Measurements from ENCODE around the gene KCNQ1.

The KCNQ1 gene

GRCh38 chr11:2793701-2794045, 348.9 kb downstream of the KCNQ1 start:
- no peak for DNase-seq (ENCODE audit: low read depth, low spot score)

GRCh38 chr11:2794046-2794967, 349.5 kb downstream of the KCNQ1 start:
- DNase-seq (ENCODE audit: low read depth, low spot score), result no peak

DNA sequence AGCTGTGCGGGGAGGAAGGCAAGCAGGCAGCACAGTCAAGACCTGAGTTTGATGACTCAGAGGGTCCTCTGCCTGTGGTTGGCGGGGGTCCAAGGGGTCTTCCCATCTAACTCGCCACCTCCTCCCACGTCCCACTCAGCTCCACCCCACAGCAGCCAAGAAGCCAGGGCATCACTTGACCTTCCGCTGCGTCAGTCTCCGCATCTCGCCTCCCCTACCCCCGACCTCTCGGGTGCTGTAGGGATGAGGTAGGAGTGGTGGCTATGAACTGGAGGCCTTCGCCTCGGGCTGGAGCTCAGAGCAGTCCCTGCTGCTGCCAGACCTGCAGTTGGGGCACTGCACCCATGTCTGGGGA, 350.1 kb downstream of the KCNQ1 start:
- DNase-seq (ENCODE audit: low read depth, low spot score), result no peak

- no peak for DNase-seq (ENCODE audit: low read depth, low spot score)
These were observed 350.7 kb downstream of the KCNQ1 start for GRCh38 chr11:2795491-2795991.

- no peak for DNase-seq (ENCODE audit: low read depth, low spot score)
These were observed 351.3 kb downstream of the KCNQ1 start for GRCh38 chr11:2796091-2796490.

GRCh38 chr11:2796508-2797113, 351.8 kb downstream of the KCNQ1 start:
- no peak for DNase-seq (ENCODE audit: low read depth, low spot score)

- DNase-seq (ENCODE audit: low read depth, low spot score), result no peak
These were observed 352.4 kb downstream of the KCNQ1 start for GRCh38 chr11:2797121-2797711.

GRCh38 chr11:2797741-2798361, 353.0 kb downstream of the KCNQ1 start:
- DNase-seq (ENCODE audit: low read depth, low spot score), result no peak

GRCh38 chr11:2798951-2799761, 354.3 kb downstream of the KCNQ1 start:
- no peak for DNase-seq (ENCODE audit: low read depth, low spot score)

DNA sequence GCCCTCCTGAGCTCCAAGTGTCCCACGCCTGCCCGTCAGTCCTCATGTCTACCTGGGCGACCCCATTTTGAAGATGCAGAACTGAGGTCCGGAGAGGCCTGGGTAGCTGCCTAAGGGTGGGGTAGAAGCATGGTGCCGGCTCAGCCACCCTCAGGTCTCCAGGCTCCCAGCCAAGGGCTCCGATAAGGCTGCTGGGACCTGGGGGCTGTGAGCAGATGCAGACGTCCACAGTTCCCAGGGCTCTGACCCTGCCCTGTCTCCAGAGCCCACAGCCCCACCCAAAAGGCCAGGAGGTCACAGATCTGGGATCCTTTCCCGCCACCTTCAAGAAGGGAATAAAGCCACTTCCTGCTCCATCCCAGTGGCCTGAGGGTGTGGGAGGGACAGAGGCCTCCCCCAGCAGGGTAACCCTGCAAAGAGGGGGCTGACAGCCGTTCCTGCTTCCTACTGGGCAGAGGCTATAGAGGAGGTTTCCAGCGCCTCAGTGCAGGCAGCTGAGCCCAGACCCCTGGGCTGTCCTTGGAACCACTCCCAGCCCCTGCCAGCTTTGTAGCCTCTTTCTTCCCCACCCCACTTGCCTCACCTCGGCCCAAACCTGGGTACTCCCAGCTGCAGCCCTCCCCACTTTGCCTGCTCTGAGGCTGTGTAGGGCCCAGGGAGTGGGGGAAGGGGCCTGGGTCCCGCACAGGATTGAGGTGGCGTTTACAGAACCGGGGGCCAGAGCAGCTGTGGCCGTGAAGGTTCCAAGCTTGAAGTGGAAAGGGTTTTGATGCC, 355.3 kb downstream of the KCNQ1 start:
- DNase-seq (ENCODE audit: low read depth, low spot score), result no peak

DNA sequence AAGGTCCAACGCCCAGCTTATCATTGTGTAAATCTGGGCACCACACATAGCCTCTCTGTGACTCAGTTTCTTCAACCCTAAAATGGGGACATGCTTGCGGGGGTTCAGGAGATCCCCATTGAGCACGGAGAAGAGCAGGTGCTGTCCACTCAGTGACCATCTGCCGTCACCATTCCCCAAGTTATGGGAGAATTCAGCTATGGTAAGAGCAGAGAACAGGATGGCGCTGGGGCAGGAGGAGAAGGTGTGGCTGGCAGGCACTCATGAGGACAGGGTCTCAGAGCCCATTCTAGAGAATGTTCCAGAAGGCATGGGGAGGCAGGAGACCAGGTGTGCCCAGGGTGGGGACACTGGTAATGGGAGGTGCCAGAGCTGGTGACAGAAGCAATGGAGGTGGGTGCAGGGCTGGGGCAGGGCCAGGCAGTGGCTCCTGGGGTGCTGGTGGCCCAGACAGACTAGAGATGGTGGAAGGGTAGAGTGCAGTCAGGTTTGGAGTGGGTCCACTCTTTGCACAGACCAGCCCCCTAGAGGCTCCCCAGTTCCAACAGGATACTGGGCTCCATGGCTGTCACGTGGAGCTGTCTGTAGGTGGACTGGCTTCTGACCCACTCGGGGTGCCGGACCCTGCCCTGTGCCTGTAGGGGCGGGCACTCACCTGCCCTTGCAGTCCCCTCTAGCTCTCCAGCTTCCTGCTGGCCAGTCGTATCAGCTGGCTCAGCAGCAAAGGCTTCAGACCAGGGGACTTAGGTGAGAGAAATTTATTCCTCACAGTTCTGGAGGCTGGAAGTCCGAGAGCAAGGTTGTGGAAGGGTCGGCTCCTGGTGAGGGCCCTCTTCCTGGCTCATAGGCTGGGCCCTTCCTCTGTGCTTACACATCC, 356.1 kb downstream of the KCNQ1 start:
- no peak for DNase-seq (ENCODE audit: low read depth, low spot score)

- no peak for DNase-seq (ENCODE audit: low read depth, low spot score)
These were observed 357.0 kb downstream of the KCNQ1 start for GRCh38 chr11:2801711-2802388.

DNA sequence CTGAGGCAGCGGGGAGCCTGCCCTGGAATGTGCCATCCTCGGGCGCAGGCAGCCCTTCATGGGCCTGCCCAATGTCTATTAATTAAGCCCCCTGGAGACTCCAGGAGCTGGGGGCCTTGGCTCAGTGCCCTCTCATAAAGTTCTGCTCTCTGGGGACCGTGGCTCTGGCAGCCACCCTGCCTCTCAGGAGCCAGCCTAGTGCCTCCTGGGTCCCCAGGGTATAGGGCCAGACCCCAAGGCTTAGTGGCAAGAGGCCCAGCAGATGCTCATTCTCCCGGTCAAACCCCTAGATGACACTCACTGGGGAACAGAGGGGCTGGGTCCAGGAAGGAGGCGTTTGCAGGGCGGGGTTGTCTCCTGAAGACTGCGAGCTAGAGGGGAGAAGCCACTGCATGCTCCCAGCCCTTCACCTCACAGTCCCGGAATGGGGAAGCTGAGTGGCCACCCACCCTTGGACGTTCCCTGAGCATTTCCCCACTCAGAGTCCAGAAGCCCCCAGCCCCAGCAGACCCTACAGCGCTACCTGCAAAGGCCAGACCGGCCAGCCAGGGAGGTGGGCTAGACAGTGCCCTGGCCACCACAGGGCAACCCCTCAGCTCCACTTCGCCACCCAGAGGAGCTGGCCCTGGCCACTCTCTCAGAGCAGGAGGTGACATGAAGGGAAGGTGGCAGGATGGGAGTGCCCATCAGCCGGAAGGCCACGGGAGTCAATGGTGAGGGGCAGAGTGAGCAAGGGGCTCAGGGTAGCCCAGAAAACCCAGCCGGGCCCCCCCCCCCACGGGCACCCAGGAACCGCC, 357.8 kb downstream of the KCNQ1 start:
- DNase-seq (ENCODE audit: low read depth, low spot score), result no peak

DNA sequence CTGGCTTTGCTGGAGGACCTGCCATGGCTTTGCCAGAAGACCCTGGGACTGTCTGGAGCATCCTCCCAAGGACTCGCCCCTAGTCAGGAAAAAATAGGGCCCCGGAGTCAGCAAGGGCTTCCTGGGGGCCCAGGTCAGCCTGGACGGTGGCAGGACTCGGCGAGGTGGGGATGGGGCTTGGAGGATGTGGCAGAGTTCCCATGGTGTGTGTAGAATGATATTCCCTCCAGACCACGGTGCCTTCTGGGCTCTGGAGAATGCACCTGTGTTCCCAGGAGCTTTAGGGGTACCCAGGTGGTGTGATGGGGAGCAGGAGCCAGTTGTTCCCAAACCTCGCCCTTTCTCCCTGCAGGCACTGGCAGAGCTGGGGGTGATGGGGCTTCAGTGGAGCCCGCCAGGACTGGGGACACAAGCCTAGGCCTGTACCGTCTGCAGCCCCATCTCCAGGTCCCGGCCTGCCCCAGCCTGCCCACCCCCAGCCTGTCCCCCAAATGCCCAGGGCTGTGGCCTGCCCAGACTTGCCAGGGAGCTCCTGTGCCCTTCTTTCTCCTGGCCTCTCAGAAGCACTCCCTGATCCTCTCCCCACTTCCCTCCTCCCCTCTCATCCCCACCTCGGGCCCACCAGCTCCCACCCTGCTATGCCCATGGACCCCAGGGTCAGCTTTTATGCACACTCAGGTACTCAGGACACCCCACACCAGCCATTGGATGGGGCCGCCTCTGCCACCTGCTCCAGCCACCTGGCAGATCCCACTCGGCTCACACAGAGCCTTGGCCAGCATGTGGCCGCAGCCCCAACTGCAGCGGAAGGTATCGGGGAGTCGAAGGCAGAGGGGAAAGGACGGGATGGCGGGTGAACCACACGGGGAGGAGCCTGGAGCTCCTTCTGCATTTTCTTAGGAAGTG, 358.6 kb downstream of the KCNQ1 start:
- no peak for DNase-seq (ENCODE audit: low read depth, low spot score)

- no peak for DNase-seq (ENCODE audit: low read depth, low spot score)
These were observed 359.4 kb downstream of the KCNQ1 start for GRCh38 chr11:2804189-2804588.

- no peak for DNase-seq (ENCODE audit: low read depth, low spot score)
These were observed 360.0 kb downstream of the KCNQ1 start for GRCh38 chr11:2804701-2805387.

Measured in astrocyte of the hippocampus (primary cell).